Activated naive CD4-positive, alpha-beta T cell treated with anti-CD3 and anti-CD28 coated beads, Interleukin-2, amount 10 ng/mL, durations not matched to agents 5 hours and 36 hours (primary cell): ENCODE data around the gene ANG. TPM values are rescaled to one million over a fixed set of nuclear protein-coding genes. Genes with fewer than 3 reads are reported as not detected.

ENCODE experiments used
- total RNA-seq, 2 experiments: library from RNA; stranded (reverse); gene quantifications; one replicate each; pipeline ENCODE4 v1.2.3, GENCODE V29; 2021

Gene ANG
- 1 to 10 TPM; 1.2 TPM for total RNA-seq

DNA sequence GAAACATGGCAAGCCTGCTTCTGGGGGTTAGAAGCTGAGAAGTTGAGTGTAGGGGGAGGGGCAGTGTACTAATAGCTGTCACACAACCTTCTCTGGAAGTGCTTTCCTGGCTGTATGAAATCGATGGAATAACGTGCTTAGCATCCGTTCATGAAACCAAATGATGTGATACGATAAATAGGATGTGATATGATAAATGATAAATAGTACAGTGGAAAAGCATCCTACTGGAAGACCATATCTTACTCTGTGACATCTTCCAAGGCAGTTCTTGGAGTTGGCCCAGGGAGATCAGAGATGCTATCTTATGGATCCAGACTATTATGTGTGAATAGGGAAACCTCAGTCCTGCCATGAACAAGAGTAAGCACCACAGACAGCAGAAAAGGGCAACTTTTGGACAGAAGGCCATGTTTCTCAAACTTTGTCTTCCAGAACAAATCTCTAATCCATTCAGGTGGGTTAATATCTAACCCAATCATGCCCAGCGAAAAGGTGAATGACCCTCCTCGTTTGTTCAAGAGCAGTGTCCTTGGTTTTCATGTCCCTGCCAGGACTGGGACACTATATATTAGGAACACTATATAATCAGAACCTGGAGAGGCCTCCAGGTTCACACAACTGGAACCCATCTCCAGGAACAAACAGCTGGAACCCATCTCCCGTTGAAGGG lies at the start of gene ANG:
Gene ANG (plus strand): TSS at position 598 of the 673 bp plus-strand sequence. CDS start 4,801 bp downstream, outside the sequence.

DNA sequence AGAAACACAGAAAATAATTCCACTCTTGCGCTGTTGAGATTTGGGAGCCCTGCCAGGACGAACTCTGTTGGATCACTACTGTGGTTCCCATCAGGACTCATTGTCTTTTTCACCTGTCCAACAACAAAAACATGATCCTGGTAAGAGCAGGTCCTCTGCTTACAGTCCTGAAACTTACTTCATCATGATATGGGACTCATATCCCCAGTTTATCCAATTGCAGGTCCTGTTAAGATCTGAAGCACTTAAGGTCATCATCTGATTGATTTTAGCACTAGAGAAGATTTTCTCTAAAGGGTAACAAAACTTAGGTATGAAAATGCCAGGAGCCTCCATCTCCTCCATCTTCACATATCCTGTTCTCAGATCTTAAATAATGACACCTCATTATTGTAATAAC lies 47.0 kb upstream of the ANG start, which contains the start of gene OR6S1:
Gene OR6S1 (minus strand): TSS at position 101 of the 400 bp plus-strand sequence. CDS start 0 bp downstream, at position 101.

GRCh38 chr14:20683891-20684661 lies 4.5 kb upstream of the ANG start, which contains the start of gene RNASE4:
Gene RNASE4 (plus strand): TSS chr14:20684560. CDS start chr14:20699372, 14,812 bp downstream.

Other genes with a start within 250 kb of the ANG start
- 10 to 100 TPM; 48.0 to 49.1 TPM for gene OSGEP, start 234.0 kb upstream of the ANG start, total RNA-seq
- gene APEX1, start 233.5 kb upstream of the ANG start, total RNA-seq = 100 to 1,000 TPM; 162 to 164 TPM
- 10 to 100 TPM; 39.0 to 41.9 TPM for gene PIP4P1, start 227.3 kb upstream of the ANG start, total RNA-seq
- 100 to 1,000 TPM; 144 to 153 TPM for gene PNP, start 219.4 kb upstream of the ANG start, total RNA-seq
- under 1 TPM; 0.18 to 0.53 TPM for gene RNASE10, start 183.2 kb upstream of the ANG start, total RNA-seq
- not detected for gene RNASE9, start 127.7 kb upstream of the ANG start, total RNA-seq
- not detected for gene RNASE11, start 100.8 kb upstream of the ANG start, total RNA-seq
- gene RNASE12, start 97.4 kb upstream of the ANG start, total RNA-seq = not detected
- gene OR6S1, start 47.1 kb upstream of the ANG start, total RNA-seq = not detected
- gene RNASE4, start 4.2 kb upstream of the ANG start, total RNA-seq = under 1 TPM; 0.41 to 0.45 TPM
- gene EDDM3A, start 57.1 kb downstream of the ANG start, total RNA-seq = not detected
- gene EDDM3B, start 79.6 kb downstream of the ANG start, total RNA-seq = not detected
- gene RNASE6, start 92.5 kb downstream of the ANG start, total RNA-seq = 1 to 10 TPM; 6.1 to 6.5 TPM
- gene RNASE1, start 114.1 kb downstream of the ANG start, total RNA-seq = not detected
- not detected for gene RNASE3, start 202.6 kb downstream of the ANG start, total RNA-seq